HepG2 (cell line): ENCODE results near the gene OR4X1. TPM values are rescaled to one million over a fixed set of nuclear protein-coding genes. Genes with fewer than 3 reads are reported as not detected.

Experiments
- ATAC-seq: fragments of 200-7000 bp; cut with Tn5 transposase; 3 replicates; pipeline ENCODE4 v1.9.1; 2020; ENCODE audit warnings: mild to moderate bottlenecking, moderate library complexity
- BruUV-seq: library from RNA; stranded (reverse); fragments of 400-500 nt; replicated peaks from 2 replicates; lab custom pipeline; 2021; lab: Mats Ljungman, UMichigan
- CTCF ChIA-PET: fragments of 300-600 bp; formaldehyde crosslinking; extraction: SDS; loops from one replicate; lab custom pipeline; 2021; ENCODE audit warnings: low total read pairs, inconsistent platforms, low intra/inter-chr PET ratio; lab: Yijun Ruan, JAX
- POLR2A ChIA-PET: fragments of 350-600 bp; sonication (Branson Sonifier 250); formaldehyde crosslinking; loops from one replicate; lab custom pipeline; 2020; ENCODE audit warnings: antibody characterized with exemption, inconsistent platforms; lab: Yijun Ruan, JAX
- DNase-seq: peaks from one replicate; pipeline ENCODE4 v3.0.0-alpha.2; 2015; ENCODE audit warnings: low spot score
- FAIRE-seq: peaks from 3 replicates; lab custom pipeline; 2011; peaks lifted over from hg19 to GRCh38; lab: Jason Lieb, UNC
- H2AFZ ChIP-seq: one replicate; pipeline ENCODE4 v1.6.1; 2011; ENCODE audit warnings: low read length, inconsistent platforms
- H3K27ac ChIP-seq: fragments of 300-600 bp; 3 replicates; pipeline ENCODE4 v1.8.0; 2011; ENCODE audit warnings: mixed run types, mild to moderate bottlenecking, mixed read lengths, low read length, inconsistent platforms; ENCODE audit not compliant: insufficient read depth; ENCODE audit errors: extremely low read length
- H3K27me3 ChIP-seq, 2 experiments: fragments of 200-600 bp in 1 of 2; 2 replicates in 1 of 2; 3 replicates in 1 of 2; pipeline versions ENCODE4 v1.6.0 to v1.8.0; 2011; ENCODE audit warnings: low read length in 2 of 2, mild to moderate bottlenecking in 2 of 2, moderate library complexity in 2 of 2, inconsistent platforms in 1 of 2; ENCODE audit not compliant: insufficient read depth in 2 of 2, control insufficient read depth in 1 of 2
- H3K36me3 ChIP-seq, 2 experiments: fragments of 200-600 bp in 1 of 2; replicated peaks in 1 of 2; 2 replicates in 1 of 2; 3 replicates in 1 of 2; pipeline versions ENCODE4 v1.5.1 to v1.8.0; 2011; ENCODE audit warnings: low read length in 2 of 2, inconsistent platforms in 1 of 2; ENCODE audit not compliant: insufficient read depth in 2 of 2, control insufficient read depth in 1 of 2
- H3K4me1 ChIP-seq: 2 replicates; pipeline ENCODE4 v1.5.1; 2012; ENCODE audit warnings: low read length, inconsistent platforms; ENCODE audit not compliant: insufficient read depth
- H3K4me2 ChIP-seq: 2 replicates; pipeline ENCODE4 v1.6.0; 2011; ENCODE audit warnings: low read depth, low read length, inconsistent platforms
- H3K4me3 ChIP-seq, 3 experiments: fragments of 200-600 bp in 1 of 3; sonication (generic), shearing (Covaris generic) in 1 of 3; replicated peaks in 1 of 3; 2 replicates each; pipeline ENCODE4 v1.5.1; 2011 to 2016; ENCODE audit warnings: low read length in 3 of 3, inconsistent platforms in 2 of 3, low read depth in 2 of 3, mild to moderate bottlenecking in 2 of 3, control low read depth in 1 of 3, mixed read lengths in 1 of 3; ENCODE audit not compliant: insufficient read depth in 1 of 3
- H3K79me2 ChIP-seq: one replicate; pipeline ENCODE4 v1.6.1; 2011; ENCODE audit warnings: low read length, inconsistent platforms; ENCODE audit not compliant: insufficient read depth
- H3K9ac ChIP-seq: 2 replicates; pipeline ENCODE4 v1.6.0; 2011; ENCODE audit warnings: mild to moderate bottlenecking, low read depth, low read length, inconsistent platforms; ENCODE audit not compliant: insufficient read depth
- H3K9me3 ChIP-seq: 2 replicates; pipeline ENCODE4 v1.5.1; 2012; ENCODE audit warnings: mild to moderate bottlenecking, low read length
- H4K20me1 ChIP-seq: 2 replicates; pipeline ENCODE4 v1.6.0; 2011; ENCODE audit warnings: inconsistent platforms, mild to moderate bottlenecking, low read length, moderate library complexity; ENCODE audit not compliant: insufficient read depth
- ATF7 ChIP-seq, 2 experiments: fragments of 450-650 bp in 1 of 2; sonication (generic) in 1 of 2; formaldehyde crosslinking in 1 of 2; IDR thresholded peaks; 2 replicates each; pipeline versions ENCODE4 v1.4.0 to v1.6.1; 2016 to 2020; ENCODE audit warnings: antibody characterized with exemption in 1 of 2, mild to moderate bottlenecking in 1 of 2, missing genetic modification reagents in 1 of 2
- GPN1 ChIP-seq: sonication (generic); formaldehyde crosslinking; IDR thresholded peaks from 2 replicates; pipeline ENCODE4 v1.5.1; 2020; ENCODE audit warnings: missing genetic modification reagents, borderline replicate concordance
- GZF1 ChIP-seq: sonication (generic); formaldehyde crosslinking; IDR thresholded peaks from 2 replicates; pipeline ENCODE4 v1.5.1; 2020; ENCODE audit warnings: mild to moderate bottlenecking, missing genetic modification reagents
- JARID2 ChIP-seq: sonication (generic); formaldehyde crosslinking; IDR thresholded peaks from 2 replicates; pipeline ENCODE4 v1.8.1; 2023; ENCODE audit warnings: missing genetic modification reagents, inconsistent platforms; ENCODE audit not compliant: insufficient replicate concordance
- KDM6A ChIP-seq: IDR thresholded peaks from 2 replicates; pipeline ENCODE4 v1.6.1; 2016; ENCODE audit warnings: low read depth
- MAFF ChIP-seq: IDR thresholded peaks from 2 replicates; pipeline ENCODE4 v1.6.1; 2011; ENCODE audit warnings: low read depth, low read length, improper control_type of control experiment
- MAFK ChIP-seq, 2 experiments: IDR thresholded peaks in 1 of 2; conservative IDR thresholded peaks in 1 of 2; 2 replicates each; pipeline ENCODE4 v1.6.1; 2011; ENCODE audit warnings: improper control_type of control experiment in 2 of 2, low read length in 2 of 2
- TOPORS ChIP-seq: sonication (generic); formaldehyde crosslinking; IDR thresholded peaks from 2 replicates; pipeline ENCODE4 v1.8.0; 2023; ENCODE audit warnings: mild to moderate bottlenecking, missing genetic modification reagents
- ZBTB42 ChIP-seq: sonication (generic); formaldehyde crosslinking; IDR thresholded peaks from 2 replicates; pipeline ENCODE4 v1.5.0; 2020; ENCODE audit warnings: mild to moderate bottlenecking, missing genetic modification reagents
- ZNF256 ChIP-seq: sonication (generic); formaldehyde crosslinking; conservative IDR thresholded peaks from 2 replicates; pipeline ENCODE4 v1.4.0; 2020; ENCODE audit warnings: missing genetic modification reagents
- ZNF350 ChIP-seq: sonication (generic); formaldehyde crosslinking; IDR thresholded peaks from 2 replicates; pipeline ENCODE4 v1.4.0; 2020; ENCODE audit warnings: mild to moderate bottlenecking, low read depth, missing genetic modification reagents, borderline replicate concordance
- ZNF460 ChIP-seq: sonication (generic); formaldehyde crosslinking; IDR thresholded peaks from 2 replicates; pipeline ENCODE4 v1.5.1; 2020; ENCODE audit warnings: missing genetic modification reagents, mild to moderate bottlenecking, borderline replicate concordance
- ZNF629 ChIP-seq: sonication (generic); formaldehyde crosslinking; conservative IDR thresholded peaks from 2 replicates; pipeline ENCODE4 v1.5.0; 2020; ENCODE audit warnings: missing genetic modification reagents
- WGBS: methylation state at CpG from one replicate; pipeline ENCODE4 v1.1.6; 2017; ENCODE audit warnings: low lambda C conversion rate; 5-methylcytosine and 5-hydroxymethylcytosine counted together
- in situ Hi-C: cut with HindIII; loops from 2 replicates; pipeline ENCODE4 v1.10.0; 2017; ENCODE audit warnings: low pct_unique_long_range_greater_than_20kb; ENCODE audit not compliant: extremely low pct_ligation_motif_present
- intact Hi-C: fragments of 100-400 bp; cut with micrococcal nuclease; formaldehyde crosslinking; loops from one replicate; pipeline ENCODE4 v1.10.0; 2022; ENCODE audit not compliant: unreplicated experiment
- polyA plus RNA-seq, 8 experiments: library from polyadenylated mRNA; depleted of rRNA in 3 of 8; stranded (reverse) in 7 of 8; unstranded in 1 of 8; fragments of >200 nt; fragmentation: Illumina TruSeq in 4 of 8; extraction: Trizol in 4 of 8; gene quantifications; 2 replicates each; pipeline versions ENCODE4 v1.2.1 to v1.2.3, GENCODE V29; 2011 to 2016; ENCODE audit warnings: low read depth in 4 of 8, missing spikeins in 1 of 8, mixed read lengths in 1 of 8; ENCODE audit not compliant: insufficient read depth in 1 of 8
- total RNA-seq, 5 experiments: library from RNA; depleted of rRNA; stranded (reverse); fragments of >200 nt; fragmentation: Illumina TruSeq; extraction: Trizol; gene quantifications; 2 replicates each; pipeline ENCODE4 v1.2.3, GENCODE V29; 2016; ENCODE audit warnings: low read depth in 1 of 5
- TF ChIP-seq, protein P1 (sequence below): sonication (generic); formaldehyde crosslinking; conservative IDR thresholded peaks from 2 replicates; pipeline ENCODE4 v1.8.0; 2022; ENCODE audit warnings: low read depth, missing genetic modification reagents
- TF ChIP-seq, protein P2 (sequence below): IDR thresholded peaks from 2 replicates; pipeline ENCODE4 v1.6.1; 2016
- TF ChIP-seq, protein P3 (sequence below), 2 experiments: fragments of 450-650 bp in 1 of 2; sonication (generic) in 1 of 2; formaldehyde crosslinking; IDR thresholded peaks; 2 replicates each; pipeline versions ENCODE4 v1.5.0 to v1.8.0; 2020 to 2022; ENCODE audit warnings: mild to moderate bottlenecking in 1 of 2, missing genetic modification reagents in 1 of 2
- TF ChIP-seq, protein P4 (sequence below): sonication (generic); formaldehyde crosslinking; IDR thresholded peaks from 2 replicates; pipeline ENCODE4 v1.5.1; 2020; ENCODE audit warnings: missing genetic modification reagents, mild to moderate bottlenecking, borderline replicate concordance

Gene OR4X1
- total and polyA plus RNA-seq, 2 of the 13 experiments (the other 11 are each of a cell fraction or from before 2014, with no cell fraction given), result not detected

DNA sequence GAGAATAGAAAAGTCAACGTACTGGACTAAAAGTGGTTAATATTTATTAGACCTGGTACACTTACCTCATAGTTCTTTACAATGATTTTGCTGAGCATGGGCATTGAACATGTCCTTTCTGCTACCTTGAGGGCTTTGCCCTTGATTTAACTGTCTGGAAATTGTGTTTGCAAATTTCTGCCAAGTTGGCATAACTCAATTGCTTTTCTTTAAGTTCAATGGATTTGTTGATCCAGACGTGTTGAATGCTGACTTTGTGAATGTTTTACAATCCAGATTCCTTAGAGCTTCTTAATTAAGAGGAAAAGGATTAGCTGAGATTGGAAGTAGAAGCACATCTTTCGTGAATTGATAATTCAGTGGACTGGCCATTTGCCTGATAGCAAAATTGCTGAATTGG is 25.9 kb upstream of the OR4X1 start:
- no peaks in the 10 kb centered on the region for H3K4me1 ChIP-seq
- POLR2A ChIA-PET, result no interaction called here

More for the DNA sequence above, 25.9 kb upstream of the OR4X1 start:
- Histone ChIP-seq H3K27me3 (no peaks in the 10 kb centered on the region), H3K4me3 (no peak overlapping the region), H3K79me2 (no peaks in the 10 kb centered on the region), H3K36me3 (no peaks in the 10 kb centered on the region), H3K27ac (no peak overlapping the region), H2AFZ (no peak overlapping the region), H3K9ac (no peak overlapping the region), H3K9me3 (no peaks in the 10 kb centered on the region), H3K4me2 (no peak overlapping the region), H4K20me1 (no peaks in the 10 kb centered on the region)
- CTCF ChIA-PET, result no interaction called here
- TF ChIP-seq, protein P1, sequence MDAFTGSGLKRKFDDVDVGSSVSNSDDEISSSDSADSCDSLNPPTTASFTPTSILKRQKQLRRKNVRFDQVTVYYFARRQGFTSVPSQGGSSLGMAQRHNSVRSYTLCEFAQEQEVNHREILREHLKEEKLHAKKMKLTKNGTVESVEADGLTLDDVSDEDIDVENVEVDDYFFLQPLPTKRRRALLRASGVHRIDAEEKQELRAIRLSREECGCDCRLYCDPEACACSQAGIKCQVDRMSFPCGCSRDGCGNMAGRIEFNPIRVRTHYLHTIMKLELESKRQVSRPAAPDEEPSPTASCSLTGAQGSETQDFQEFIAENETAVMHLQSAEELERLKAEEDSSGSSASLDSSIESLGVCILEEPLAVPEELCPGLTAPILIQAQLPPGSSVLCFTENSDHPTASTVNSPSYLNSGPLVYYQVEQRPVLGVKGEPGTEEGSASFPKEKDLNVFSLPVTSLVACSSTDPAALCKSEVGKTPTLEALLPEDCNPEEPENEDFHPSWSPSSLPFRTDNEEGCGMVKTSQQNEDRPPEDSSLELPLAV (CRISPR knock-in tag), result no peak
- TF ChIP-seq MAFK (conservative IDR thresholded peaks at IDR 0.05 in 1 of 2, IDR thresholded peaks at IDR 0.05 in 1 of 2; ENCODE audit: low read length in 2 of 2) (peak in 1 of 2 experiments; percentile 58; a peak in 3 of 4 replicates), ZNF629 (CRISPR knock-in tag) (no peak), GZF1 (no peak), GPN1 (no peak), TOPORS (CRISPR knock-in tag) (no peak), ZNF256 (CRISPR knock-in tag) (no peak), ATF7 (IDR thresholded peaks at IDR 0.05) (no peak), ATF7 (CRISPR knock-in tag; IDR thresholded peaks at IDR 0.05) (no peak), ZNF460 (CRISPR knock-in tag) (no peak), KDM6A (no peak), MAFF (peak; percentile 37; the same call in 1 of the 2 replicates), ZBTB42 (CRISPR knock-in tag) (no peak), ZNF350 (CRISPR knock-in tag) (no peak), JARID2 (CRISPR knock-in tag) (no peak)
- TF ChIP-seq, protein P2, sequence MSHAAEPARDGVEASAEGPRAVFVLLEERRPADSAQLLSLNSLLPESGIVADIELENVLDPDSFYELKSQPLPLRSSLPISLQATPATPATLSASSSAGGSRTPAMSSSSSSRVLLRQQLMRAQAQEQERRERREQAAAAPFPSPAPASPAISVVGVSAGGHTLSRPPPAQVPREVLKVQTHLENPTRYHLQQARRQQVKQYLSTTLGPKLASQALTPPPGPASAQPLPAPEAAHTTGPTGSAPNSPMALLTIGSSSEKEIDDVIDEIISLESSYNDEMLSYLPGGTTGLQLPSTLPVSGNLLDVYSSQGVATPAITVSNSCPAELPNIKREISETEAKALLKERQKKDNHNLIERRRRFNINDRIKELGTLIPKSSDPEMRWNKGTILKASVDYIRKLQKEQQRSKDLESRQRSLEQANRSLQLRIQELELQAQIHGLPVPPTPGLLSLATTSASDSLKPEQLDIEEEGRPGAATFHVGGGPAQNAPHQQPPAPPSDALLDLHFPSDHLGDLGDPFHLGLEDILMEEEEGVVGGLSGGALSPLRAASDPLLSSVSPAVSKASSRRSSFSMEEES, result no peak
- TF ChIP-seq, protein P3, sequence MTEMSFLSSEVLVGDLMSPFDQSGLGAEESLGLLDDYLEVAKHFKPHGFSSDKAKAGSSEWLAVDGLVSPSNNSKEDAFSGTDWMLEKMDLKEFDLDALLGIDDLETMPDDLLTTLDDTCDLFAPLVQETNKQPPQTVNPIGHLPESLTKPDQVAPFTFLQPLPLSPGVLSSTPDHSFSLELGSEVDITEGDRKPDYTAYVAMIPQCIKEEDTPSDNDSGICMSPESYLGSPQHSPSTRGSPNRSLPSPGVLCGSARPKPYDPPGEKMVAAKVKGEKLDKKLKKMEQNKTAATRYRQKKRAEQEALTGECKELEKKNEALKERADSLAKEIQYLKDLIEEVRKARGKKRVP (CRISPR knock-in tag; IDR thresholded peaks at IDR 0.05), result no peak
- TF ChIP-seq, protein P4, sequence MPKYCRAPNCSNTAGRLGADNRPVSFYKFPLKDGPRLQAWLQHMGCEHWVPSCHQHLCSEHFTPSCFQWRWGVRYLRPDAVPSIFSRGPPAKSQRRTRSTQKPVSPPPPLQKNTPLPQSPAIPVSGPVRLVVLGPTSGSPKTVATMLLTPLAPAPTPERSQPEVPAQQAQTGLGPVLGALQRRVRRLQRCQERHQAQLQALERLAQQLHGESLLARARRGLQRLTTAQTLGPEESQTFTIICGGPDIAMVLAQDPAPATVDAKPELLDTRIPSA (CRISPR knock-in tag), result no peak
- in situ Hi-C loops, result no loop called here
- ATAC-seq (no peak), FAIRE-seq (no peak), DNase-seq (no peak)
- WGBS, result 3% methylated on average over 3 of the region's 3 CpGs
- intact Hi-C loops, result no loop called here
- no TSS peak for BruUV-seq
